Measurements from ENCODE around the gene GTF3C2. TPM values are rescaled to one million over a fixed set of nuclear protein-coding genes. Genes with fewer than 3 reads are reported as not detected.
A peak's percentile ranks its signal among the peaks of the same experiment; 100 is the strongest.

GTF3C2 gene
- total and polyA plus RNA-seq, 2 of the 13 experiments (the other 11 are each of a cell fraction or from before 2014, with no cell fraction given) = 77.5 to 130 TPM

- TF ChIP-seq, protein P1, sequence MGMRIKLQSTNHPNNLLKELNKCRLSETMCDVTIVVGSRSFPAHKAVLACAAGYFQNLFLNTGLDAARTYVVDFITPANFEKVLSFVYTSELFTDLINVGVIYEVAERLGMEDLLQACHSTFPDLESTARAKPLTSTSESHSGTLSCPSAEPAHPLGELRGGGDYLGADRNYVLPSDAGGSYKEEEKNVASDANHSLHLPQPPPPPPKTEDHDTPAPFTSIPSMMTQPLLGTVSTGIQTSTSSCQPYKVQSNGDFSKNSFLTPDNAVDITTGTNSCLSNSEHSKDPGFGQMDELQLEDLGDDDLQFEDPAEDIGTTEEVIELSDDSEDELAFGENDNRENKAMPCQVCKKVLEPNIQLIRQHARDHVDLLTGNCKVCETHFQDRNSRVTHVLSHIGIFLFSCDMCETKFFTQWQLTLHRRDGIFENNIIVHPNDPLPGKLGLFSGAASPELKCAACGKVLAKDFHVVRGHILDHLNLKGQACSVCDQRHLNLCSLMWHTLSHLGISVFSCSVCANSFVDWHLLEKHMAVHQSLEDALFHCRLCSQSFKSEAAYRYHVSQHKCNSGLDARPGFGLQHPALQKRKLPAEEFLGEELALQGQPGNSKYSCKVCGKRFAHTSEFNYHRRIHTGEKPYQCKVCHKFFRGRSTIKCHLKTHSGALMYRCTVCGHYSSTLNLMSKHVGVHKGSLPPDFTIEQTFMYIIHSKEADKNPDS (CRISPR knock-in tag; IDR thresholded peaks at IDR 0.05) = no peak
- peak; percentile 7; the same call in 1 of the 2 replicates for TF ChIP-seq ZKSCAN1 (IDR thresholded peaks at IDR 0.05; ENCODE audit: low read length)
- peak; percentile 69 for TF ChIP-seq SKI (IDR thresholded peaks at IDR 0.05; ENCODE audit: partially characterized antibody)
- TF ChIP-seq SATB2 (CRISPR knock-in tag; IDR thresholded peaks at IDR 0.05) = peak; percentile 69; the same call in 1 of the 2 replicates
- TF ChIP-seq IKZF5 (CRISPR knock-in tag; IDR thresholded peaks at IDR 0.05) = peak; percentile 43; the same call in 1 of the 2 replicates
- peak; percentile 80 for TF ChIP-seq MXD4 (CRISPR knock-in tag; IDR thresholded peaks at IDR 0.05)
- TF ChIP-seq KLF11 (CRISPR knock-in tag; IDR thresholded peaks at IDR 0.05) = peak; percentile 64; the same call in 1 of the 2 replicates
- TF ChIP-seq PITX1 (CRISPR knock-in tag; IDR thresholded peaks at IDR 0.05) = peak; percentile 70
- TF ChIP-seq FOXK1 (CRISPR knock-in tag; IDR thresholded peaks at IDR 0.05; ENCODE audit: borderline replicate concordance, low read depth) = peak; percentile 99
- peak; percentile 98 for TF ChIP-seq ZFY (CRISPR knock-in tag; IDR thresholded peaks at IDR 0.05)
- TF ChIP-seq ISL2 (CRISPR knock-in tag; IDR thresholded peaks at IDR 0.05) = peak; percentile 67
- TF ChIP-seq KDM3A (CRISPR knock-in tag; IDR thresholded peaks at IDR 0.05; ENCODE audit: low read depth) = peak; percentile 13; the same call in 1 of the 2 replicates
- TF ChIP-seq ZNF761 (CRISPR knock-in tag; conservative IDR thresholded peaks at IDR 0.05) = peak; percentile 82; the same call in 1 of the 2 replicates
- no peak for TF ChIP-seq ZNF530 (CRISPR knock-in tag; IDR thresholded peaks at IDR 0.05; ENCODE audit: low read depth)
- TF ChIP-seq, protein P2, sequence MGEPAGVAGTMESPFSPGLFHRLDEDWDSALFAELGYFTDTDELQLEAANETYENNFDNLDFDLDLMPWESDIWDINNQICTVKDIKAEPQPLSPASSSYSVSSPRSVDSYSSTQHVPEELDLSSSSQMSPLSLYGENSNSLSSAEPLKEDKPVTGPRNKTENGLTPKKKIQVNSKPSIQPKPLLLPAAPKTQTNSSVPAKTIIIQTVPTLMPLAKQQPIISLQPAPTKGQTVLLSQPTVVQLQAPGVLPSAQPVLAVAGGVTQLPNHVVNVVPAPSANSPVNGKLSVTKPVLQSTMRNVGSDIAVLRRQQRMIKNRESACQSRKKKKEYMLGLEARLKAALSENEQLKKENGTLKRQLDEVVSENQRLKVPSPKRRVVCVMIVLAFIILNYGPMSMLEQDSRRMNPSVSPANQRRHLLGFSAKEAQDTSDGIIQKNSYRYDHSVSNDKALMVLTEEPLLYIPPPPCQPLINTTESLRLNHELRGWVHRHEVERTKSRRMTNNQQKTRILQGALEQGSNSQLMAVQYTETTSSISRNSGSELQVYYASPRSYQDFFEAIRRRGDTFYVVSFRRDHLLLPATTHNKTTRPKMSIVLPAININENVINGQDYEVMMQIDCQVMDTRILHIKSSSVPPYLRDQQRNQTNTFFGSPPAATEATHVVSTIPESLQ (CRISPR knock-in tag; conservative IDR thresholded peaks at IDR 0.05) = no peak
- peak; percentile 54 for TF ChIP-seq ZFP41 (CRISPR knock-in tag; IDR thresholded peaks at IDR 0.05; ENCODE audit: borderline replicate concordance)
- peak; percentile 88 for TF ChIP-seq SP4 (CRISPR knock-in tag; IDR thresholded peaks at IDR 0.05)
- no peak for TF ChIP-seq FLYWCH1 (CRISPR knock-in tag; IDR thresholded peaks at IDR 0.05)
- TF ChIP-seq, protein P3, sequence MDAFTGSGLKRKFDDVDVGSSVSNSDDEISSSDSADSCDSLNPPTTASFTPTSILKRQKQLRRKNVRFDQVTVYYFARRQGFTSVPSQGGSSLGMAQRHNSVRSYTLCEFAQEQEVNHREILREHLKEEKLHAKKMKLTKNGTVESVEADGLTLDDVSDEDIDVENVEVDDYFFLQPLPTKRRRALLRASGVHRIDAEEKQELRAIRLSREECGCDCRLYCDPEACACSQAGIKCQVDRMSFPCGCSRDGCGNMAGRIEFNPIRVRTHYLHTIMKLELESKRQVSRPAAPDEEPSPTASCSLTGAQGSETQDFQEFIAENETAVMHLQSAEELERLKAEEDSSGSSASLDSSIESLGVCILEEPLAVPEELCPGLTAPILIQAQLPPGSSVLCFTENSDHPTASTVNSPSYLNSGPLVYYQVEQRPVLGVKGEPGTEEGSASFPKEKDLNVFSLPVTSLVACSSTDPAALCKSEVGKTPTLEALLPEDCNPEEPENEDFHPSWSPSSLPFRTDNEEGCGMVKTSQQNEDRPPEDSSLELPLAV (CRISPR knock-in tag; conservative IDR thresholded peaks at IDR 0.05; ENCODE audit: low read depth) = no peak
- TF ChIP-seq CEBPB (IDR thresholded peaks at IDR 0.05; ENCODE audit: borderline replicate concordance, low read depth, low read length) = peak; percentile 84; the same call in 1 of the 2 replicates
- TF ChIP-seq, protein P4, sequence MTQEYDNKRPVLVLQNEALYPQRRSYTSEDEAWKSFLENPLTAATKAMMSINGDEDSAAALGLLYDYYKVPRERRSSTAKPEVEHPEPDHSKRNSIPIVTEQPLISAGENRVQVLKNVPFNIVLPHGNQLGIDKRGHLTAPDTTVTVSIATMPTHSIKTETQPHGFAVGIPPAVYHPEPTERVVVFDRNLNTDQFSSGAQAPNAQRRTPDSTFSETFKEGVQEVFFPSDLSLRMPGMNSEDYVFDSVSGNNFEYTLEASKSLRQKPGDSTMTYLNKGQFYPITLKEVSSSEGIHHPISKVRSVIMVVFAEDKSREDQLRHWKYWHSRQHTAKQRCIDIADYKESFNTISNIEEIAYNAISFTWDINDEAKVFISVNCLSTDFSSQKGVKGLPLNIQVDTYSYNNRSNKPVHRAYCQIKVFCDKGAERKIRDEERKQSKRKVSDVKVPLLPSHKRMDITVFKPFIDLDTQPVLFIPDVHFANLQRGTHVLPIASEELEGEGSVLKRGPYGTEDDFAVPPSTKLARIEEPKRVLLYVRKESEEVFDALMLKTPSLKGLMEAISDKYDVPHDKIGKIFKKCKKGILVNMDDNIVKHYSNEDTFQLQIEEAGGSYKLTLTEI (CRISPR knock-in tag; conservative IDR thresholded peaks at IDR 0.05) = no peak
- TF ChIP-seq TCF7 (IDR thresholded peaks at IDR 0.05; ENCODE audit: low read depth) = no peak
Observed at GRCh38 chr2:27356382-27357181, at the start of gene GTF3C2 (continued).
